ENCODE data around the gene MACROH2A2.
"Not testable (repeated sequence)": the region's sequence is repeated elsewhere in the genome, so short reads cannot be mapped to it uniquely, and the experiment has no call there.

Gene MACROH2A2

DNA sequence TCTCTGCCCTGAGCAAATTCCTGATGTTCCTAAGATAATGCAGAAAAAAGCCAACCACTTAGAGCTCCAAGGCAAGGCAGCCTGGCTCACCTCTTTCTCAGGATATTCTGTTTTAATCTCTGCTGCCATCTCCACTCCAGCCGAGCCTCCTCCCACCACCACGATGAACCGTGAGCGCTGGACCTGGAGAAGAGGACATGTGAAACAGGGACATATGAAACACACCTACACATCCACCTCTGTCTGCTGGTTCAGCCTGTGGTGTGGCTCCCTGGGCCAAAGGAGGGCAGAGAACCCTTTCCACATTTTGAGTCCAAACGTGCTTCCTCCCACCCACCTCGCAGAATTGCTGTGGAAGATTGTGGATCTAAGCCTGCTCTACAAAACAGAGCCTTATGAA is 67.8 kb downstream of the MACROH2A2 start:
- no peak overlapping the region for H3K4me3 ChIP-seq (ENCODE audit: low read depth, low read length)
- TF ChIP-seq, protein P1, sequence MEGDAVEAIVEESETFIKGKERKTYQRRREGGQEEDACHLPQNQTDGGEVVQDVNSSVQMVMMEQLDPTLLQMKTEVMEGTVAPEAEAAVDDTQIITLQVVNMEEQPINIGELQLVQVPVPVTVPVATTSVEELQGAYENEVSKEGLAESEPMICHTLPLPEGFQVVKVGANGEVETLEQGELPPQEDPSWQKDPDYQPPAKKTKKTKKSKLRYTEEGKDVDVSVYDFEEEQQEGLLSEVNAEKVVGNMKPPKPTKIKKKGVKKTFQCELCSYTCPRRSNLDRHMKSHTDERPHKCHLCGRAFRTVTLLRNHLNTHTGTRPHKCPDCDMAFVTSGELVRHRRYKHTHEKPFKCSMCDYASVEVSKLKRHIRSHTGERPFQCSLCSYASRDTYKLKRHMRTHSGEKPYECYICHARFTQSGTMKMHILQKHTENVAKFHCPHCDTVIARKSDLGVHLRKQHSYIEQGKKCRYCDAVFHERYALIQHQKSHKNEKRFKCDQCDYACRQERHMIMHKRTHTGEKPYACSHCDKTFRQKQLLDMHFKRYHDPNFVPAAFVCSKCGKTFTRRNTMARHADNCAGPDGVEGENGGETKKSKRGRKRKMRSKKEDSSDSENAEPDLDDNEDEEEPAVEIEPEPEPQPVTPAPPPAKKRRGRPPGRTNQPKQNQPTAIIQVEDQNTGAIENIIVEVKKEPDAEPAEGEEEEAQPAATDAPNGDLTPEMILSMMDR (IDR thresholded peaks at IDR 0.05; ENCODE audit: borderline replicate concordance, insufficient read depth, low read depth, low read length), result no peak

DNA sequence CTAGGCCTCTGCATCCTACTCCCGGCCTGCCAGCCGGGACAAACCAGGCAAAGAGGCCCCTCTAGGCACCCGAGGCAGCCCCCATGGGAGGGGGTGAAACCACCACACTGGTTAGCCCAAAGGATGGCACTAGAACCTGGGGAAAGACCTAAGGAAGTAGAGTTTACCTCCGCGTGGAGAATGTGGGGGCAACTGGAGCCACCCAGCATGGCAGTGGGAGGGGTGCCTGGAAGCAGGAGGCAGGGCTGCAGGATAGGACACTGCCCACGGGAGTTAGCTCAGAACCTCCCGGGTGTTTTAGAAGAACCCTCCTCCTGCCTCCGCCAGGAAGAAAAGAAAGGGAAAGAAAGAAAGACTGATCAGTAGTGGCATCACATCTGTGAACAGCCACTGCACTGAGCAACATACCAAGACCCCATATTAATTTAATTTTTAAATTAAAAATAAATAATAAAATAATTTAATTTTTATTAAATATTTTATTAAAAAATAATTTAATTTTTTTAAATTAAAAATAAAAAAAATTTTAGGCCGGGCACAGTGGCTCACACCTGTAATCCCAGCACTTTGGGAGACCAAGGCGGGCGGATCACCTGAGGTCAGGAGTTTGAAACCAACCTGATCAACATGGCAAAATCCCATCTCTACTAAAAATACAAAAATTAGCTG is 68.8 kb downstream of the MACROH2A2 start:
- TF ChIP-seq, protein P1 (IDR thresholded peaks at IDR 0.05; ENCODE audit: borderline replicate concordance, insufficient read depth, low read depth, low read length), result no peak
- no peak overlapping the region for H3K4me3 ChIP-seq (ENCODE audit: low read depth, low read length)

- no peak overlapping the region for H3K4me3 ChIP-seq (ENCODE audit: low read depth, low read length)
- TF ChIP-seq, protein P1 (IDR thresholded peaks at IDR 0.05; ENCODE audit: borderline replicate concordance, insufficient read depth, low read depth, low read length), result no peak
Measured at GRCh38 chr10:70122742-70123141, 70.1 kb downstream of the MACROH2A2 start.

- not testable (repeated sequence) for H3K4me3 ChIP-seq (ENCODE audit: low read depth, low read length)
Measured at GRCh38 chr10:70123166-70123565, 70.5 kb downstream of the MACROH2A2 start.

DNA sequence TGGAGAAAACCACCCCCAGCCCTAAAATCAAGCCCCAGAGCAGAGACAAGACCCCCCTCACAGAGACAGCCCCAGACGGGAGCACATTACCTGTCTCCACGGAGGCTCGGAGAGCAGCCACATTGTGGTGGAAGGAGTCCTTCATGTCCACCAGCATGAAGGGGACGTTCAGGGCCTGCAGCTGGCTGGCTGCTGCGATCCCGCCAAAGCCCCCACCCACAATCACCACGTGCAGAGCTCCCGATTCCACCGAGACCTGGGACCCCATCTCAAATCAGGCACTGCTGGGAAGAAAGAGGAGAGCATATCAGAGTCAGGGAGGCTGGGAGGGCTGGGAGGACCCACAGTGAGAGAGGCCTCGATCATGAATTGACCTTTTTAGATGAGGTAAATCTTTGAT is 71.2 kb downstream of the MACROH2A2 start:
- no peak overlapping the region for H3K4me3 ChIP-seq (ENCODE audit: low read depth, low read length)
- TF ChIP-seq, protein P1 (IDR thresholded peaks at IDR 0.05; ENCODE audit: borderline replicate concordance, insufficient read depth, low read depth, low read length), result no peak

- TF ChIP-seq, protein P1 (IDR thresholded peaks at IDR 0.05; ENCODE audit: borderline replicate concordance, insufficient read depth, low read depth, low read length), result no peak
- H3K4me3 ChIP-seq (ENCODE audit: low read depth, low read length), result no peak overlapping the region
Measured at GRCh38 chr10:70124415-70124814, 71.8 kb downstream of the MACROH2A2 start.

DNA sequence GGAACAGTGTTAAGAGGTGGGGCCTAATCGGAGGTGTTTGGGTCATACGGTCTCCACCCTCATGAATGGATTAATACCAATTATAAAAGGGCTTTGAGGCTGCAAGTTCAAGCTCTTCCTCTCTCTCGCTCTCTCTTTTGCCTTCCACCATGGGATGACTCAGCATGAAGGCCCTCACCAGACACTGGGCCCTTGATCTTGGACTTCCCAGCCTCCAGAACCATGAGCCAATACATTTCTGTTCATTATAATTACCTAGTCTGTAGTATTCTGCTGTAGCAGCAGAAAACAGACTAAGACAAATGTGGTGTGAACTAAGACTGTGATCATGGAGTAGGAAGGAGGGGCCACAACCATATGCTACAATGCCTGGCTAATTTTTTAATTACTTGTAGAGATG is 72.3 kb downstream of the MACROH2A2 start:
- TF ChIP-seq, protein P1 (IDR thresholded peaks at IDR 0.05; ENCODE audit: borderline replicate concordance, insufficient read depth, low read depth, low read length), result no peak
- H3K4me3 ChIP-seq (ENCODE audit: low read depth, low read length), result no peak overlapping the region
